HG03558 (cell line): ENCODE results near the gene SELE.
"Not testable (repeated sequence)": the region's sequence is repeated elsewhere in the genome, so short reads cannot be mapped to it uniquely, and the experiment has no call there.

Experiments
- ATAC-seq: cut with Tn5 transposase; IDR thresholded peaks from one replicate; pipeline ENCODE4 v1.9.1; 2021; ENCODE audit warnings: moderate number of reproducible peaks; ENCODE audit not compliant: unreplicated experiment; ENCODE audit errors: extremely low read depth

Gene SELE

GRCh38 chr1:169689395-169689794, 44.5 kb downstream of the SELE start:
- no peak for ATAC-seq

- not testable (repeated sequence) for ATAC-seq
Observed at GRCh38 chr1:169688377-169688776, 45.5 kb downstream of the SELE start.

GRCh38 chr1:169683661-169684060, 50.2 kb downstream of the SELE start:
- ATAC-seq, result no peak

DNA sequence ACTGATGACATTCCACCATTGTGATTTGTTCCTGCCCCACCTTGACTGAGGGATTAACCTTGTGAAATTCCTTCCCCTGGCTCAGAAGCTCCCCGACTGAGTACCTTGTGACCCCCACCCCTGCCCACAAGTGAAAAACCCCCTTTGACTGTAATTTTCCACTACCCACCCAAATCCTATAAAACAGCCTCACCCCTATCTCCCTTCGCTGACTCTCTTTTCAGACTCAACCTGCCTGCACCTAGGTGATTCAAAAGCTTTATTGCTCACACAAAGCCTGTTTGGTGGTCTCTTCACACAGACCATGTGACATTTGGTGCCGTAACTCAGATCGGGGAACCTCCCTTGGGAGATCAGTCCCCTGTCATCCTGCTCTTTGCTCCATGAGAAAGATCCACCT, 50.7 kb downstream of the SELE start:
- ATAC-seq, result not testable (repeated sequence)

DNA sequence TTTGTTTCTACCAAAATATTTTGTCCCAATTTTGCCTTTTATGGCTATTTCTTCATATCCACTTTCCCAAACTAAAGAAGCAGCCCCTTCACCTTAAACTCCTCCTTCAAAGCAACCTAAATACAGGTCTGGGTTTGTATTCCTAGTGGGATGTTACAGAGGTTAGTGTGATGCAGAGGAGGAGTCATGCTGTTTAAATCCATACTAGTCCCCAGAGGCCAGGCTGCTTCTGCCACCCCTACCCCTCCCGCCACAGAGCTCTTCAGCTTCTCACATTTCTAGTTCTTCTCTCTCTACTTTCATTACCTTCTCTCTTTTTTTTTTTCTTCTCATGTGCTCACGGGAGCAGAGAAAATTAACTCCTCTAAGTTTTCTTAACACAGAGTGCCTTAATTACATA, 51.8 kb downstream of the SELE start:
- ATAC-seq, result no peak

DNA sequence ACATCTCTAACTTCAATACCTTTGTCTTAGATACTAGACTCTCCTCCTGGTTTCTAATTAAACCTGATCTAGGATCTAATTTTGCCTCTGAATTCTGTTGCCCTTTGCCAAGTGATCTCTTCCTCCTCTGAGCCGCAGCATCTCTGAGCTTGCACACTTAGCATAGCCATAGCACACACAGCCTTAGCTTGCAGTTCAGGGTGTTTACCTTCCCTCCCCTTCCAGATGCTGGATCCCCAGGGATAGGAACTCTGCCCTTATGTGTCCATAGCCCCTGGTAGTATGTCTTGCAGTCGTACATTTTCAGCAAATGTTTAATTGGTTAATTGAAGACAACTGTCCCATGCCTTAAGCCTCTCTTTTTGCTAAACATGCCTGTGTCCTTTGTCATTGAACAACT, 52.7 kb downstream of the SELE start:
- ATAC-seq, result no peak

- no peak for ATAC-seq
Observed at GRCh38 chr1:169680377-169681019, 53.4 kb downstream of the SELE start.

DNA sequence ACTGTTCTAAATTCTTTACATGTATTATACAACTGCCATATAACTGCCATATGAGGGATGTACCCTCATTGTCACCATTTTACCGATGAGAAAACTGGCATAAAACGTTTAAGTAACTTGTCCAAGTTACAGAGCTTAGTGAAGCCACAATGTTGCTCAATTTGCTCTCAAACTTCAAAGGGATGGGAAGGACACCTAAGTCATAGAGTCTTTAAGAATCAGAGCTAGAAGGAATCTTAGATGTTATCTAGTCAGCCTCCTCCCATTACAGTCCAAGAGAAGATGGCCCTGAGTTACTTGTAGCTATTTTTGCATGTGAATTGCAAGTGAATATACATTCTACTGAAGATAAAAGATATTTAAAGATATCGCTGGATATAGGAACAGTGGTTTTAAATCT, 54.2 kb downstream of the SELE start:
- ATAC-seq, result no peak

DNA sequence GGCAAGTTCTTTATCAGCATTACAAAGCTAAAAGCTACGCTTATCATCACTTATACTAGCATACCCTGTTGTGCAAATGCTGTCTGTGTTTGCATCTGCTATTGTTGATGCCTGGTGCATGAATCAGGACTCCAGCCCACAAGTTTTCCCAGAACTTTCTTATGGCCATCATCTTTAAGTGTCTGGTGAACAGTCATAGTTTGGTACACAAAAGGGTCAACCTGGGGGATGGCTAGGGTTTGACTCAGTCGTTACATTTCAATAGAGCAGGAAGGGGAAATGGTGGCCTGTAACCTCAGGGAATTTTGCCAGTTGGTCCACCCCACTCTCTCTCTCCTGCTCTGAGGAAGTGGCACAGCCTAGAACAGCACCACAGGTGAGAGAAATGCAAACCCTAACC, 57.9 kb downstream of the SELE start:
- ATAC-seq, result no peak
